RWPE1 (cell line): Measurements from ENCODE around the gene XIAP.
A peak's percentile ranks its signal among the peaks of the same experiment; 100 is the strongest.

ENCODE experiments used
- CTCF ChIA-PET: fragments of 350-600 bp; sonication (Branson Sonifier 250); formaldehyde crosslinking; extraction: SDS; loops from one replicate; lab custom pipeline; 2021; lab: Yijun Ruan, JAX
- POLR2A ChIA-PET: fragments of 400-600 bp; formaldehyde crosslinking; extraction: SDS; loops from one replicate; lab custom pipeline; 2020; ENCODE audit warnings: antibody characterized with exemption; ENCODE audit not compliant: low non-redundant PET; lab: Yijun Ruan, JAX
- DNase-seq: peaks from one replicate; pipeline ENCODE4 v3.0.0; 2012; ENCODE audit warnings: low spot score
- H3K27ac ChIP-seq: fragments of 450-650 bp; 2 replicates; pipeline ENCODE4 v1.5.1; 2017
- CTCF ChIP-seq: fragments of 450-650 bp; conservative IDR thresholded peaks from 2 replicates; pipeline ENCODE4 v1.5.1; 2017; ENCODE audit warnings: low read depth, mild to moderate bottlenecking

The XIAP gene

GRCh38 chrX:123962794-123963373 lies 103.0 kb downstream of the XIAP start:
- ChIA-PET POLR2A (no interaction called here), CTCF (interaction anchor here (0.6 kb wide), 1 partner anchor 35 kb away, joined by 10 read pairs; no protein-coding TSS in a partner anchor)
- H3K27ac ChIP-seq, result peak overlapping the region; percentile 95
- DNase-seq, result peak; percentile 84
- no peak for TF ChIP-seq CTCF
